Effector memory CD4-positive, alpha-beta T cell (primary cell): ENCODE results near the gene STOX2.

Experiments
- DNase-seq, 3 donors: peaks; one replicate each; pipeline ENCODE4 v3.0.0-alpha.2; 2020
- H3K27ac ChIP-seq: 2 replicates; pipeline ENCODE4 v1.7.0; 2013; ENCODE audit warnings: mild to moderate bottlenecking, low read length, moderate library complexity; ENCODE audit not compliant: insufficient read depth, poor library complexity, severe bottlenecking
- H3K27me3 ChIP-seq: replicated peaks from 2 replicates; pipeline ENCODE4 v1.7.0; 2013; ENCODE audit warnings: mild to moderate bottlenecking, low read length; ENCODE audit not compliant: insufficient read depth, control insufficient read depth, poor library complexity, severe bottlenecking
- H3K36me3 ChIP-seq: 2 replicates; pipeline ENCODE4 v1.7.0; 2013; ENCODE audit warnings: mild to moderate bottlenecking, low read length, moderate library complexity; ENCODE audit not compliant: control insufficient read depth, insufficient read depth
- H3K4me1 ChIP-seq: 2 replicates; pipeline ENCODE4 v1.7.0; 2013; ENCODE audit warnings: low read length, mild to moderate bottlenecking; ENCODE audit not compliant: control insufficient read depth, insufficient read depth, poor library complexity, severe bottlenecking
- H3K4me3 ChIP-seq: 2 replicates; pipeline ENCODE4 v1.7.0; 2013; ENCODE audit warnings: low read length, low read depth, mild to moderate bottlenecking; ENCODE audit not compliant: insufficient read depth, poor library complexity, severe bottlenecking
- H3K9me3 ChIP-seq: 2 replicates; pipeline ENCODE4 v1.7.0; 2013; ENCODE audit warnings: mild to moderate bottlenecking, low read length, moderate library complexity; ENCODE audit not compliant: control insufficient read depth
- total RNA-seq, 3 donors: gene quantifications; one replicate each; lab custom pipeline; 2026; lab: John Stamatoyannopoulos, UW

Gene STOX2
- 0 reads per million in 3 donors for total RNA-seq

- no peaks in the 10 kb centered on the region for H3K36me3 ChIP-seq
- H3K27me3 ChIP-seq, result peaks cover 7% of the 10 kb centered on the region
- H3K4me1 ChIP-seq, result no peaks in the 10 kb centered on the region
- peak within 1 kb of the TSS; percentile 25 for H3K4me3 ChIP-seq
- no peak within 1 kb of the TSS for H3K27ac ChIP-seq
- H3K9me3 ChIP-seq, result no peaks in the 10 kb centered on the region
- DNase-seq, result no peak
Observed at GRCh38 chr4:183905081-183905592, at the start of gene STOX2. TSS of gene STOX2 (plus strand) at chr4:183905307. CDS start at chr4:183906791, 1,484 bp downstream.

DNA sequence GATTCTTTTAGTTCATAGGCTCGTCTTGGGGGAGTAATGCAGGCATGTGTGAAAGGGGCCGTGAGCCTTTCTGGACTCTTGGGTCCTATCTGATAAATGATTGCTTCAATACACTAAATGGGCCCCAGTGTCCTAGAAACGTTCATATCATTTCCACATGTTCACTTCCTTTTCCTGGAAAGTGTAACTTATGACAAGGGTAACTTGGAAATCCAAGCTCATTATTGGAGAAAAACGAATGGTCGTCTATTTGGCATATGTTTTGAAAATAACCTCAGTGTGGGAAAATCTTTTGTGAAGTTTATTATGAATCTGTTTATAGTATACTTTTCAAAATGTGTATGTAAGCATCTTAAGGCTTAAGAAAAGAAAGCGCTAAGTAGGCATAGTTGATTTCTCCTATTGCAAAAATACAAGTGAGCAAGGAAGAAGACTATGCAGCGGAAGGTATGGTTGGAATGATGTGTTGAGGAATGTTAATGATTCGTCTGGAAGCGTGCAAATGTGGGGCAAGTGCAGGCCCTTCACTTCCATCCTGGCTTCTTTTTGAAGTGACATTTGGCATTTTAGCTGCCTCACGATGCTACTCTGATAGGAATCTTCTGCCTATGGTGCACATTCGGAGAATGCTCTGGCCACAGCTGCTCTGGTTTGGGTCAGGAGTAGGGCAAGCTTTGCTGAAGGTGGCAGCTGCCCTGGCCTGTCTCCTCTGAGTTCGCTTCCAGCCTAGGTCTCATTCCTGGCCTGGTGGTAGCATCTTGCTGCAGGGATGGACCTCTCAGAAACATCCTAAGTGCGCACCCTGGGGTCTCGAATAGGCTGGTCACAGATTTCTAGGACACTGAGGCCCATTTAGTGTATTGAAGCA lies 49.5 kb upstream of the STOX2 start:
- H3K4me3 ChIP-seq, result no peak overlapping the region
- no peak for DNase-seq
- H3K36me3 ChIP-seq, result no peaks in the 10 kb centered on the region
- H3K4me1 ChIP-seq, result no peaks in the 10 kb centered on the region
- H3K9me3 ChIP-seq, result no peaks in the 10 kb centered on the region
- no peaks in the 10 kb centered on the region for H3K27me3 ChIP-seq
- no peak overlapping the region for H3K27ac ChIP-seq

- H3K27ac ChIP-seq, result no peak overlapping the region
- no peak for DNase-seq
- no peaks in the 10 kb centered on the region for H3K36me3 ChIP-seq
- H3K4me3 ChIP-seq, result no peak overlapping the region
- H3K27me3 ChIP-seq, result no peaks in the 10 kb centered on the region
- H3K4me1 ChIP-seq, result no peaks in the 10 kb centered on the region
- no peaks in the 10 kb centered on the region for H3K9me3 ChIP-seq
Observed at GRCh38 chr4:183857040-183857439, 48.1 kb upstream of the STOX2 start.

DNA sequence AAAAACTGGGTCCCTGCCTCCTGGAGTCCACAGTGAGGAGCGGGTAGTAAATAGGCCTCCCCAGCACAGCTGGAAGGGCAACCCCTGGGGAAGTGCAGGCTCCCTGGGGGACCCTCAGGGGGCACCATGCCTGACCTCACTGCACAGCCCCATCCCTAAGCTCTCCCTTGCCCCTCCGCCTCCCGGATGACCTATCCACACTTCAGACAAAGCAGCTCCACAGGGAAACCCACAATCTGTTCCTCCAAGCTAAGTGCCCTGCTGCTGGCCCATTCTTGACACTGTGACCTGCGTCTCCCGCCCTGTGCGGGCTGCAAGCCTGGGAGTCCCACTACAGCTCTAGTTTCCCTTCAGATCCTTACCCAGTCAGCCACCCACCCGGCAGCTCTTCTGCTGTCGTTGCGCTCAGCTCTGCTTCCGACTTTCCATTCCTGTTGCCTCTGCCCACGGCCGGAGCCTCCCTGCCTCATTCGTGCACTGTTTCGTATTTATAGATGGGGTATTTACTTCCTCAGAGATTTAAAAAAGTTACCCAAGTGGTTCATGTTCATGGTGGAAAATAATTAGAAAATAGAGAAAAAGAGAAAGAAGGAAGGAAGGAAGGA lies 47.0 kb upstream of the STOX2 start:
- H3K4me3 ChIP-seq, result no peak overlapping the region
- H3K36me3 ChIP-seq, result no peaks in the 10 kb centered on the region
- no peak overlapping the region for H3K27ac ChIP-seq
- H3K4me1 ChIP-seq, result no peaks in the 10 kb centered on the region
- H3K9me3 ChIP-seq, result no peaks in the 10 kb centered on the region
- no peaks in the 10 kb centered on the region for H3K27me3 ChIP-seq
- DNase-seq, result no peak

- Histone ChIP-seq H3K4me3 (no peak overlapping the region), H3K27ac (no peak overlapping the region)
Observed at GRCh38 chr4:183860119-183860518, 45.0 kb upstream of the STOX2 start.

GRCh38 chr4:183860731-183861130 lies 44.4 kb upstream of the STOX2 start:
- Histone ChIP-seq H3K4me1 (no peaks in the 10 kb centered on the region), H3K27me3 (no peaks in the 10 kb centered on the region), H3K27ac (no peak overlapping the region), H3K9me3 (no peaks in the 10 kb centered on the region), H3K4me3 (no peak overlapping the region), H3K36me3 (no peaks in the 10 kb centered on the region)
- DNase-seq, result no peak

More at GRCh38 chr4:183860119-183860518, 45.0 kb upstream of the STOX2 start:
- H3K27me3 ChIP-seq, result no peaks in the 10 kb centered on the region
- DNase-seq, result no peak
- no peaks in the 10 kb centered on the region for H3K4me1 ChIP-seq
- no peaks in the 10 kb centered on the region for H3K9me3 ChIP-seq
- H3K36me3 ChIP-seq, result no peaks in the 10 kb centered on the region

DNA sequence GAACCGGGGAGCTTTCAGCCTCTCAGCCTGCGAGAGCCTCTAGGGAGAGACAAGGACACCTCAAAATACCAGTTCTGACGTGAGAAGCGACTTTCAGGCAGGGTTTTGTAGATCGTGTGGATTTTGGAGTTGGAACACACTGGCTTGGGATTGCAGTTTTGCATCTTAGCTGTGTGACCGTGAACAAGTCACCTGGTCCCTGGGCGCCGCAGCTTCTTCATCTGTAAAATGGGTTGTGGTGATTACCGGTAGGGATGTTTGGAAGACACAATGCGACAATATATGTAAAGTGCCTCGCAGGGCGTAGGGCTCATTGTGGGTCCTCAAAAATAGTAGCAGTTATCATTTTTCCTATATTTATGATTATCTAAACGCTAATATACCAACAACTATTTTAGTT lies 43.7 kb upstream of the STOX2 start:
- Histone ChIP-seq H3K4me3 (no peak overlapping the region), H3K27me3 (no peaks in the 10 kb centered on the region), H3K4me1 (no peaks in the 10 kb centered on the region), H3K36me3 (no peaks in the 10 kb centered on the region), H3K9me3 (no peaks in the 10 kb centered on the region), H3K27ac (no peak overlapping the region)
- DNase-seq, result no peak

GRCh38 chr4:183863155-183863825 lies 41.8 kb upstream of the STOX2 start:
- no peak overlapping the region for H3K27ac ChIP-seq
- H3K4me1 ChIP-seq, result no peaks in the 10 kb centered on the region
- H3K36me3 ChIP-seq, result no peaks in the 10 kb centered on the region
- H3K4me3 ChIP-seq, result no peak overlapping the region
- H3K9me3 ChIP-seq, result no peaks in the 10 kb centered on the region
- no peaks in the 10 kb centered on the region for H3K27me3 ChIP-seq
- no peak for DNase-seq

DNA sequence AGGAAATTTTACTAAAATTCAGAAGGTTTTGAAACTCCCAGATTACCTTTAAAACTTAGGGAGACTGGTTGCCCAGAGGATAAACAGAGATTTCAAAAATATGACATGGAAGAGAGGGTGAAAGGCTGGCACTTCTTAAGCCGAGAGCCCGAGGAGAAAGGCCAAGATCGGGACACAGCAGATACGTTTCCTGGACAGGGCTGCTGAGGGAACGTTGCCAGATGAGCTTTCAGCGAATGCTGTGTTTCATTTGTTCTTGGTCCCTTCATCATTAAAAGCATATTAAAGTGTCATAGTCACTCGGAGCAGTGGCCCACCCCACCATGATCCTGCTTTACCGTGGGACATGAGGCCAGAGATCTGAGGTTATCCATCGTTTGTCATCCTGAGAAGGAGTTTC lies 37.9 kb upstream of the STOX2 start:
- Histone ChIP-seq H3K36me3 (no peaks in the 10 kb centered on the region), H3K27ac (no peak overlapping the region), H3K27me3 (no peaks in the 10 kb centered on the region), H3K9me3 (no peaks in the 10 kb centered on the region), H3K4me3 (no peak overlapping the region), H3K4me1 (no peaks in the 10 kb centered on the region)
- DNase-seq, result no peak

- Histone ChIP-seq H3K4me1 (no peaks in the 10 kb centered on the region), H3K27ac (no peak overlapping the region), H3K9me3 (no peaks in the 10 kb centered on the region), H3K27me3 (no peaks in the 10 kb centered on the region), H3K4me3 (no peak overlapping the region), H3K36me3 (no peaks in the 10 kb centered on the region)
- DNase-seq, result no peak
Observed at GRCh38 chr4:183870997-183871396, 34.1 kb upstream of the STOX2 start.
